NCI-H524 treated with DMSO at 0.1 percent for 48 hours (cell line): Measurements from ENCODE around the gene RMND5B.

ENCODE experiments used
- DNase-seq: peaks from one replicate; lab custom pipeline; 2025; lab: John Stamatoyannopoulos, UW

The RMND5B gene

GRCh38 chr5:178131446-178131996 is 707 bp downstream of the RMND5B start:
- DNase-seq: no peak

- no peak for DNase-seq
Observed at GRCh38 chr5:178136990-178137389, 6.2 kb downstream of the RMND5B start.

GRCh38 chr5:178137991-178138390 is 7.2 kb downstream of the RMND5B start:
- DNase-seq: no peak

- DNase-seq: no peak
Observed at GRCh38 chr5:178141550-178141949, 10.7 kb downstream of the RMND5B start.

GRCh38 chr5:178142642-178143041 is 11.8 kb downstream of the RMND5B start:
- no peak for DNase-seq

GRCh38 chr5:178143246-178143645 is 12.4 kb downstream of the RMND5B start:
- no peak for DNase-seq

- no peak for DNase-seq
Observed at GRCh38 chr5:178143901-178144300, 13.1 kb downstream of the RMND5B start.

- no peak for DNase-seq
Observed at GRCh38 chr5:178145965-178146820, 15.4 kb downstream of the RMND5B start.

GRCh38 chr5:178147406-178147805 is 16.6 kb downstream of the RMND5B start:
- no peak for DNase-seq

GRCh38 chr5:178149199-178149932 is 18.6 kb downstream of the RMND5B start:
- no peak for DNase-seq

- no peak for DNase-seq
Observed at GRCh38 chr5:178150977-178151734, 20.3 kb downstream of the RMND5B start.

GRCh38 chr5:178152491-178153444 is 22.0 kb downstream of the RMND5B start:
- DNase-seq: no peak

- DNase-seq: peak; percentile 79
Observed at GRCh38 chr5:178153530-178154340, 22.9 kb downstream of the RMND5B start, which contains the start of gene NHP2. TSS of gene NHP2 (minus strand) at chr5:178153885. CDS start at chr5:178153817, 68 bp downstream.

- DNase-seq: no peak
Observed at GRCh38 chr5:178155065-178155464, 24.3 kb downstream of the RMND5B start.

GRCh38 chr5:178160176-178160575 is 29.4 kb downstream of the RMND5B start:
- no peak for DNase-seq

- DNase-seq: no peak
Observed at GRCh38 chr5:178162481-178162880, 31.7 kb downstream of the RMND5B start.

- peak; percentile 61 for DNase-seq
Observed at GRCh38 chr5:178163772-178164735, 33.2 kb downstream of the RMND5B start.

- no peak for DNase-seq
Observed at GRCh38 chr5:178165581-178165980, 34.8 kb downstream of the RMND5B start.

GRCh38 chr5:178170455-178170854 is 39.6 kb downstream of the RMND5B start:
- no peak for DNase-seq
